ENCODE measurements around the gene CRIM1.
A peak's percentile ranks its signal among the peaks of the same experiment; 100 is the strongest.

Gene CRIM1

DNA sequence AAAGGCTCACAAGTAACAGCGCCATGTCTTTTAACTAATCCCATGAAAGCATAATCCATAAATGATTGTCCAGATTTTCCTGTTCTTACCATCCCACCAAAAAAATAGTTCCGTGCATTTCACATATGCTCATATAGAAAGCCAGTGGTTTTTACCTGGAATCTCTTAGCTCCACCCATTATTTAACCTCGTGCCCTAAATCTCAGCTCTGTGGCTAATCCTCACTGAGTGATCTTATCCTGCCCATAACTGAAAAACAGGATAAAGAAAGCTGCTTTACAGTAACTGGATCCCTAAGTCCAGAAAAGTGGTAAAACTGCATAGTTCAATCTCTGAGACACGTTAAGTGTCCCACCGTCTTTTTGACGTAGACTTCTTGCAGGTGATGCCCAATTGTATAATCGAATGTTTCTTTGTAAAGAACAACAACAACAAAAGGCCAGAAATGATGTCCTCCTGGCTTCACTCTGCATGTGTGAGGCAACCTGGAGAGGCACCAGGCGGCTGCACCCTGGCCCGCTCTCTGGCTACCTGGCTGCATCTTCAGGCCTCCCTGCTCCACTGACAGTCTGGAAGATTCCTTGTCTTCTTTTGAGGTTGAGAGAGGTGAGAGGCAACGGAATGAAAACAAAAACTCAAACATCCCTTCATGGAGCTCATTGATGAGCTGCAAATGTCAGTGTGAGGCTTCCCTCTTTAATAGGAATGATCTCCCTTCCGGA is 203.8 kb downstream of the CRIM1 start:
- DNase-seq = no peak

- DNase-seq = no peak
These were observed 205.1 kb downstream of the CRIM1 start for GRCh38 chr2:36560726-36561125.

- DNase-seq = peak; percentile 96
These were observed 205.8 kb downstream of the CRIM1 start for GRCh38 chr2:36561237-36561944.

DNA sequence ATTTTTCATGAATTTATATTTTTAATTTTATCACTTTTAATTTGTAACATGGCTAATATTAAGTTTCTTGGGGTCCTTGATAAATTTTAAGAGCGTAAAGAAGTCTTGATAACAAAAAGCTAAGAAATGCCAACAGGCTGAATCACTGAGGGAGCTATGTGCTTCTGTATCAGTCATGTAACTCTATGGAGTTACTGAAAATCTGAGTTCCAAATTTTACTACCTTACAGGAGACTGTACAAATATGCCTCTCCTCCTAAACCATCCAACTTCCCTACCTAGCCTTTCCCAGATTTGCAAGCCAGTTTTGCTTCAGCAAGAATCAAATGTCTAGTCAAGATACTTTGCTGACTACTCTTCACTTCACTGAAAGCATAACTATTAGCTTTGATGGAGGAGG is 206.7 kb downstream of the CRIM1 start:
- DNase-seq = peak; percentile 69

- peak; percentile 49 for DNase-seq
These were observed 207.5 kb downstream of the CRIM1 start for GRCh38 chr2:36562973-36563532.

DNA sequence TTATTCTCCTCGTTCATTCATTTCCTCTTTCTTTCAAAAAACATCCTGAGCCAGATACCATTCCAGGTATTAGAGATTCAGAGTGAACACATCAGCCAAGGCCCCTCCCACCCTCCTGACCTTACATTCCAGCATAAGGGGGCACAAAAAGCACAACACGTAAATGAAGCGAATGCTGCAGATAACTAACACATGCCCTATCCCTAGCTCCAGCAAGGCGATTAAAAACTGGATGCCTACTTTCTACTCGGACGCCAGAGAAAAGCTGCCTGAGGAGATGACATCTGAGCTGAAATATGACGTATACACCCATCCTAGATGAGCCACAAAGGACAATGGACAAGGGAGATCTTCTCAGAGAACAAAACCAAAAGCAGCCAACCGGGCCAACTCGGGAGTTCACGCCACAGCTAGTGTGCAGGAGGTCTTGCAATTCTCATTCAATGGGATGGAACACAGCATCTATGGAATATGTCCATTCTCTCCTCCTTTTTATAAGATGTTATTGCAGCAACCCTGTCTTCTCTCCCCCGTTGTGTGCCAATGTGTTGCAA is 208.9 kb downstream of the CRIM1 start:
- DNase-seq = no peak

DNA sequence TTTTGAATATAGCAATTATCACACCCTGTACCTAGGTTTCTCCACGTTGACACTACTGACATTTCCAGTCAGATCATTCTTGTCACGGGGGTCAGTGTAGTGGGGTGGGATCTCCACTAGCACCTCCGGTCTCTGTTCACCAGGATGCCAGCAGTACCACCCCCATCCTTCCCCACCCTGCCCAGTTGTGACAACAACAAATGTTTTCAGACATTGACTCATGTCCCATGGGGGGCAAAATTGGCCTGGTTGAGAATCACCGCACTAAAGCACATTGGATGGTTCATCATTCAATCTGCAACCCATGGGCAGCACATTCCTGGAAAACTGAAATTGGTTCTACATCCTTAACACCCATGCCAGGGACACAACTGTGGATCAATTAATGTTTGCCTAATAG is 210.1 kb downstream of the CRIM1 start:
- no peak for DNase-seq

DNA sequence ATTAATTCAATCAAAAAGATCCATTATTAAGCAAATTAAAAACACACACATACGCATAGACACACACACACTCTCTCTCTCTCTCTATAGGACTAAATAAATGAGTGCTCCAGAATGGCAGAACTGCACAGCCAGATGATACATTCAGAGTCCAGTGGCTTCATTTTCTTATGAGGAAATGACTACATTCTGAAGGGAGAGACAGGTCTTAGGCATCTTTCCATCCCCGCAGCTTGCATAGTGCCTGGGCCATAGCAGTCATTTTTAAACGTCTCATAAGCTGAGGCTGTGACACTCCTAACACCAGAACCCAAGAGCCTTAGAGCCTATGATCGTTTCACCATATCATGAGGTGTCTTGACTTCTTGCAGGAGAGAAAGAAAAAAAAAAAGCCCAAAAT is 211.3 kb downstream of the CRIM1 start:
- no peak for DNase-seq

GRCh38 chr2:36567711-36568408 is 212.3 kb downstream of the CRIM1 start:
- DNase-seq = no peak

GRCh38 chr2:36568516-36569246 is 213.1 kb downstream of the CRIM1 start:
- peak; percentile 61 for DNase-seq

DNA sequence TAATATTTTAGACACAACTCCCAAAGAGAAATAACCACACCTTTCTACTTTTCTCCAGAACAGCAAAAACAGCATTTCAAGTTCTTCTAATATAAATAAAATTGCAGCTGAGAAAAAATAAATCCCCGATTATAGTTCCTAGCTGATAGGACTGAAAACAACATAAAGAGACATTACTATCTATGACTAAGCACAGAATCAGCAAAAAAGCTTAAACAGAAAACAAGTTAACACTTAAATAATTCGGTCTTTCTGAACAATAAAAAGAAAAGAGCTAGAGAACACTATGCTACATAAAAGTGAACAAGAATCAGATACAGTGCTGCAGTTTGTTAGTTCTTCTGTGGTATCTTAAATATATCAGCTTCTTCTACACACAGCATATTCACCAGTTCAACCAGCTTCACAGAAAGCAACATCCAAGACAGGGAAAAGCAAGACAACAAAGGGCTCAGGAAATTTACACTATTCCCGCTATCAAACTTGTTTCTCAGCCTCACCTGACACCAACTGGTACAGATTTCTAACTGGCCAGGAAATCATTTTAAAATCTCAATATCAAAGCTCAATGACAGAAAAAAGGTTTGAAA is 213.8 kb downstream of the CRIM1 start:
- no peak for DNase-seq

DNA sequence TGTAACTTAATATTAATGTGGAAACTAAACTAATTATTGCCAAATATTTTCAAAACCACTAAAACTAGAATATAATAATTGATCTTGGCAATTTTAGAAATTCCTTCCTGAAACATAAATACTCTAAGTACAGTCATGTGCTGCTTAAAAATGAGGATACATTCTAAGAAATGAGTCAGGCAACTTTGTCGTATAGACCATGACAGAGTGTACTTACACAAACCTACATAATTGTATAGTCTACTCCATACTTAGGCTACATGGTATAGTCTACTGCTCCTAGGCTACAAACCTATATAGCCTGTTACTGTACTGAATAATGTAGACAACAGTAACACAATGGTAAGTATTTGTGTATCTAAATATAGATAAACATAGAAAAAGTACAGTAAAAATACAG is 214.8 kb downstream of the CRIM1 start:
- DNase-seq = peak; percentile 63

DNA sequence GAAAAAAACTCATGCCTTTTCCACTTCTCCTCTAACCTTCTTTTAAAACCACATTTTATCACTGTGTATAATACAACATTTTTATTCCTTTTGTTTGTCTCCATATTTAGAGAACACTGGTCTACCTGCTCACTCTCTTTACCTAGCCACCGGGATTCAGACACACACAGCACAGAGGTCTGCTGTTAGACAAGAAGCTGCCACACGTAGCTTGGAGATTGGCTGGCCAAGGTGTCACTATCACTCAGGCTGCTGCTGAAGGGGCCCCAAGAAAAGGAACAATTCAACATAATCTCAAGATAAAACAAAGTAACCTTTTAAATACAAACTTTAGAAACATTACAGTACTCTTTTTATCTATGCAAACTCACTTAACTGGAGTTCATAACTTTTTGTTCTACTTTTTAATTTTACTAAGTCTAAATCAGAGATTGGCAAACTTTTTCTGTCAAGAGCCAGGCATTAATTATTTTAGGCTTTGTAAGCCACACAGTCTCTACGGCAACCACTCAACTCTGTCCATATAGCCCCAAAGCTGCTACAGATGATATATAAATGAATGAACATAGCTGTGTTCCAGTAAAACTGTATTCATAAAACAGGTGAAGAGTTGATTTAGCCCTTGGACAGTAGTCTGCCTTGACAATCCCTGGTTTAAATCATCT is 216.6 kb downstream of the CRIM1 start:
- DNase-seq = no peak

GRCh38 chr2:36572719-36573059 is 217.1 kb downstream of the CRIM1 start:
- peak; percentile 69 for DNase-seq

DNA sequence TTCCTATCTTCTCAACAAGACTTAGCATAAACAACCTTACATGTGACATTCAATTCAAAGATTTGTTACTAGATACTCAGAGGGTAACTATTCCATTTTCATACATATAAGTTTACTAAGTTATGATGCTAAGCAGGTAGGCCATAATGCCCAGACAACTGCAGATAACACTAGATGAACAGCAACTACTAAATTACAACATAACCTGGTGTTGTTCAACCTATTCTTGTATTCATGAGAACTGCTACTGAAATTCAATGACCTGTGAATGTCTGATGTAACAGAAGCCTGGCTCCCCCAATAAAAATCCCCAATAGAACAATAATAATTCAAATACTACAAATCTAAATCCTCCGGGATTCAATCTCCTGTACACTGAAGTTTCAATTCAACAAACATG is 217.6 kb downstream of the CRIM1 start:
- DNase-seq = no peak

GRCh38 chr2:36574560-36574959 is 219.0 kb downstream of the CRIM1 start:
- no peak for DNase-seq

DNA sequence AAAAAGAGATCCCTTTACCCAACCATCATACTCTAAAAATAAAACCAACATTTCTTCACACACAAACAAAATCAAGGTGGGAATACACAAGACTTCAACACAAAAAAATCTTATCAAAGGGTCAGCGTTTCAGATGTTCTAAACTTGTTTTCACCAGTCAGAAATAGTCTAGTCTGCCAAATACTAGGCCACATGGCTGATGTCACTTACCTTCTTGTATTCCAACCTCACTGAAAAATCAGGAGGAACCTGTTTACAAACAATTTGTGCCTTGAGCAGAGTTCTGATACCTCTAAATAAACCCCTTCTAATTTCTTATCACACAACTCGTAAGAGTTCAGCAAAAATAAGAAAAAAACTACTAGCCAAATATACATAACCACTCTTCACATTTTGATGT is 222.3 kb downstream of the CRIM1 start:
- no peak for DNase-seq

- no peak for DNase-seq
These were observed 223.0 kb downstream of the CRIM1 start for GRCh38 chr2:36578343-36579296.

DNA sequence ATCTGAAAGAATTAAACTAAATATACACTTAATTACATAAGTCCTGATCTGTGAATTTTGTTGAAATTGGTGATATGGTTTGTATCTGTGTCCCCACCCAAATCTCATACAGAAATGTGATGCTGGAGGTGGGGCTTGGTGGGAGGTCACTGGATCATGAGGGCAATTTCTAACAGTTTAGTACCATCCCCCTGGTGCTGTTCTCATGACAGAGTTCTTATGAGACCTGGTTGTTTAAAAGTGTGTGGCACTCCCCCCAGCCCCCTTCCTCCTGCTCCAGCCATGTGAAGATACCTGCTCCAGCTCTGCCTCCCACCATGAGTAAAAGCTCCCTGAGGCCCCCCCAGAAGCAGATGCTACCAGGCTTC is 223.7 kb downstream of the CRIM1 start:
- DNase-seq = no peak

DNA sequence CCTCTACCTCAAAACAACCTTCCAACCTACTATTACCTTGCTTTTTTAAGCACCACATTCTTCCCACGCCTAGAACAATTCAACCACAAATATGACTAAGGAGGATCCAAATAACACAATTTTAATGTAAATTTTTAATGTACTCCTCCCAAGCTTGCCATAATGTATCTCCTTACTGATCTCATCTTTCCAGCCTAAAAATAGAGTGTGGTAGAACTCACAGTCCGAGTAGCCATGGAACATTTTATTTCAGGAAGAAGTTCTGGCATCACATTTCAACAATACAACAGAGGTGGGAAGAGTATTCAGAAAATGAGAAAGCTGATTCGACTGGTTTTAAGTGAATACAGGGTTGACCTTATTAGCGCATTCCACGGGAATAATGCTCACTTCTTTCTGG is 227.0 kb downstream of the CRIM1 start:
- no peak for DNase-seq
